ENCODE results near the gene PEMT. TPM values are rescaled to one million over a fixed set of nuclear protein-coding genes. Genes with fewer than 3 reads are reported as not detected.
A peak's percentile ranks its signal among the peaks of the same experiment; 100 is the strongest.

Gene PEMT
- total and polyA plus RNA-seq, 9 of the 15 experiments (the other 6 are each of a cell fraction or from before 2014, with no cell fraction given) = 1.4 to 36.4 (median 13.6) TPM

DNA sequence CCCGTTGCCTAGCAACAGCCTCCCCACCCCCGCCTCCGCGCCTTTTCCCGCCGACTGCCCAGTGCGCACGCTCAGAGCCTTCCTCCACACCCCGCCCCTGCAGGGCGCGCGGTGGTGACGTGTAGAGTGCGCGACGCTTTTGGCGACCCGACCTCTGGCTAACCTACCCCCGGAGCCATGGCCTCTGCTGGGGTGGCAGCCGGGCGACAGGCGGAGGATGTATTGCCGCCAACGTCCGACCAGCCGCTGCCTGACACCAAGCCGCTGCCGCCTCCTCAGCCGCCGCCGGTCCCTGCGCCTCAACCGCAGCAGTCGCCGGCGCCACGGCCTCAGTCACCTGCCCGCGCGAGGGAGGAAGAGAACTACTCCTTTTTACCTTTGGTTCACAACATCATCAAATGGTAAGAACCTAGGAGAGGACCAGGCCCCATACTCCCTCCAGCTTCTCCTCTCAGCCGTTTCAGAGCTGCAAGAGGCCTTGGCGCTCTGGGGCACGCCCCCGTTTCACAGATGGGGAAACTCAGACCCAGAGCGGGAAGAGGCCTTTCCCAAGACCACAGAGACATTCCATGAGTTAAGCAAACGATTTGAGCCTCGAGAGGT lies 114.5 kb downstream of the PEMT start, which contains the start of gene MED9 (continued):
- TF ChIP-seq SNIP1 (IDR thresholded peaks at IDR 0.05; ENCODE audit: low read depth) (no peak), POLR2AphosphoS5 (IDR thresholded peaks at IDR 0.05; ENCODE audit: control insufficient read depth, insufficient read depth, low read depth, low read length) (peak; percentile 80), HNRNPLL (IDR thresholded peaks at IDR 0.05; ENCODE audit: low read depth, low read length, poor library complexity, severe bottlenecking) (no peak), POLR2G (IDR thresholded peaks at IDR 0.05; ENCODE audit: low read depth, low read length) (peak; percentile 89), GTF2A2 (tag; IDR thresholded peaks at IDR 0.05) (no peak), CC2D1A (IDR thresholded peaks at IDR 0.05) (no peak), SMC3 (conservative IDR thresholded peaks at IDR 0.05; ENCODE audit: insufficient read depth, low read depth, low read length) (no peak), ZBTB1 (CRISPR knock-in tag; IDR thresholded peaks at IDR 0.05; ENCODE audit: borderline replicate concordance, low read depth) (no peak), YBX1 (IDR thresholded peaks at IDR 0.05) (no peak), ZNF561 (CRISPR knock-in tag; conservative IDR thresholded peaks at IDR 0.05) (no peak), SPI1 (IDR thresholded peaks at IDR 0.05; ENCODE audit: borderline replicate concordance, low read depth, low read length) (no peak), NFYB (IDR thresholded peaks at IDR 0.05; ENCODE audit: extremely low read depth, insufficient read length) (no peak), CEBPB (tag; IDR thresholded peaks at IDR 0.05) (no peak), TEAD4 (IDR thresholded peaks at IDR 0.05; ENCODE audit: low read length) (no peak), TEAD4 (CRISPR knock-in tag; IDR thresholded peaks at IDR 0.05; ENCODE audit: borderline replicate concordance) (no peak)
- TF ChIP-seq, protein P1, sequence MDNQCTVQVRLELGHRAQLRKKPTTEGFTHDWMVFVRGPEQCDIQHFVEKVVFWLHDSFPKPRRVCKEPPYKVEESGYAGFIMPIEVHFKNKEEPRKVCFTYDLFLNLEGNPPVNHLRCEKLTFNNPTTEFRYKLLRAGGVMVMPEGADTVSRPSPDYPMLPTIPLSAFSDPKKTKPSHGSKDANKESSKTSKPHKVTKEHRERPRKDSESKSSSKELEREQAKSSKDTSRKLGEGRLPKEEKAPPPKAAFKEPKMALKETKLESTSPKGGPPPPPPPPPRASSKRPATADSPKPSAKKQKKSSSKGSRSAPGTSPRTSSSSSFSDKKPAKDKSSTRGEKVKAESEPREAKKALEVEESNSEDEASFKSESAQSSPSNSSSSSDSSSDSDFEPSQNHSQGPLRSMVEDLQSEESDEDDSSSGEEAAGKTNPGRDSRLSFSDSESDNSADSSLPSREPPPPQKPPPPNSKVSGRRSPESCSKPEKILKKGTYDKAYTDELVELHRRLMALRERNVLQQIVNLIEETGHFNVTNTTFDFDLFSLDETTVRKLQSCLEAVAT (IDR thresholded peaks at IDR 0.05) = no peak
- TF ChIP-seq, protein P2, sequence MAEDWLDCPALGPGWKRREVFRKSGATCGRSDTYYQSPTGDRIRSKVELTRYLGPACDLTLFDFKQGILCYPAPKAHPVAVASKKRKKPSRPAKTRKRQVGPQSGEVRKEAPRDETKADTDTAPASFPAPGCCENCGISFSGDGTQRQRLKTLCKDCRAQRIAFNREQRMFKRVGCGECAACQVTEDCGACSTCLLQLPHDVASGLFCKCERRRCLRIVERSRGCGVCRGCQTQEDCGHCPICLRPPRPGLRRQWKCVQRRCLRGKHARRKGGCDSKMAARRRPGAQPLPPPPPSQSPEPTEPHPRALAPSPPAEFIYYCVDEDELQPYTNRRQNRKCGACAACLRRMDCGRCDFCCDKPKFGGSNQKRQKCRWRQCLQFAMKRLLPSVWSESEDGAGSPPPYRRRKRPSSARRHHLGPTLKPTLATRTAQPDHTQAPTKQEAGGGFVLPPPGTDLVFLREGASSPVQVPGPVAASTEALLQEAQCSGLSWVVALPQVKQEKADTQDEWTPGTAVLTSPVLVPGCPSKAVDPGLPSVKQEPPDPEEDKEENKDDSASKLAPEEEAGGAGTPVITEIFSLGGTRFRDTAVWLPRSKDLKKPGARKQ (CRISPR knock-in tag; IDR thresholded peaks at IDR 0.05) = no peak
- TF ChIP-seq, protein P3, sequence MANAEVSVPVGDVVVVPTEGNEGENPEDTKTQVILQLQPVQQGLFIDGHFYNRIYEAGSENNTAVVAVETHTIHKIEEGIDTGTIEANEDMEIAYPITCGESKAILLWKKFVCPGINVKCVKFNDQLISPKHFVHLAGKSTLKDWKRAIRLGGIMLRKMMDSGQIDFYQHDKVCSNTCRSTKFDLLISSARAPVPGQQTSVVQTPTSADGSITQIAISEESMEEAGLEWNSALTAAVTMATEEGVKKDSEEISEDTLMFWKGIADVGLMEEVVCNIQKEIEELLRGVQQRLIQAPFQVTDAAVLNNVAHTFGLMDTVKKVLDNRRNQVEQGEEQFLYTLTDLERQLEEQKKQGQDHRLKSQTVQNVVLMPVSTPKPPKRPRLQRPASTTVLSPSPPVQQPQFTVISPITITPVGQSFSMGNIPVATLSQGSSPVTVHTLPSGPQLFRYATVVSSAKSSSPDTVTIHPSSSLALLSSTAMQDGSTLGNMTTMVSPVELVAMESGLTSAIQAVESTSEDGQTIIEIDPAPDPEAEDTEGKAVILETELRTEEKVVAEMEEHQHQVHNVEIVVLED (CRISPR knock-in tag; IDR thresholded peaks at IDR 0.05) = no peak
- TF ChIP-seq, protein P4, sequence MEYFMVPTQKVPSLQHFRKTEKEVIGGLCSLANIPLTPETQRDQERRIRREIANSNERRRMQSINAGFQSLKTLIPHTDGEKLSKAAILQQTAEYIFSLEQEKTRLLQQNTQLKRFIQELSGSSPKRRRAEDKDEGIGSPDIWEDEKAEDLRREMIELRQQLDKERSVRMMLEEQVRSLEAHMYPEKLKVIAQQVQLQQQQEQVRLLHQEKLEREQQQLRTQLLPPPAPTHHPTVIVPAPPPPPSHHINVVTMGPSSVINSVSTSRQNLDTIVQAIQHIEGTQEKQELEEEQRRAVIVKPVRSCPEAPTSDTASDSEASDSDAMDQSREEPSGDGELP (CRISPR knock-in tag; IDR thresholded peaks at IDR 0.05; ENCODE audit: borderline replicate concordance) = peak; percentile 52; the same call in 1 of the 2 replicates
- TF ChIP-seq, protein P5, sequence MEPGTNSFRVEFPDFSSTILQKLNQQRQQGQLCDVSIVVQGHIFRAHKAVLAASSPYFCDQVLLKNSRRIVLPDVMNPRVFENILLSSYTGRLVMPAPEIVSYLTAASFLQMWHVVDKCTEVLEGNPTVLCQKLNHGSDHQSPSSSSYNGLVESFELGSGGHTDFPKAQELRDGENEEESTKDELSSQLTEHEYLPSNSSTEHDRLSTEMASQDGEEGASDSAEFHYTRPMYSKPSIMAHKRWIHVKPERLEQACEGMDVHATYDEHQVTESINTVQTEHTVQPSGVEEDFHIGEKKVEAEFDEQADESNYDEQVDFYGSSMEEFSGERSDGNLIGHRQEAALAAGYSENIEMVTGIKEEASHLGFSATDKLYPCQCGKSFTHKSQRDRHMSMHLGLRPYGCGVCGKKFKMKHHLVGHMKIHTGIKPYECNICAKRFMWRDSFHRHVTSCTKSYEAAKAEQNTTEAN (CRISPR knock-in tag; IDR thresholded peaks at IDR 0.05) = no peak

All from K562 (cell line).